Measurements from ENCODE around the gene PTGFRN. TPM values are rescaled to one million over a fixed set of nuclear protein-coding genes. Genes with fewer than 3 reads are reported as not detected.
A peak's percentile ranks its signal among the peaks of the same experiment; 100 is the strongest.

PTGFRN gene
- total and polyA plus RNA-seq, 7 donors = 0.79 to 8.1 (median 2.3) TPM

GRCh38 chr1:116908266-116908665, 1.4 kb upstream of the PTGFRN start:
- WGBS, 3 donors = 97 to 98% (median 98%) methylated on average over 9 of the region's 9 CpGs
- H3K27ac ChIP-seq = no peak overlapping the region
- H3K9me3 ChIP-seq = no peaks in the 10 kb centered on the region
- peaks cover 0 to 46% (median 0%) of the 10 kb centered on the region in 3 donors for H3K27me3 ChIP-seq (ENCODE audit: insufficient read depth in 3 of 3, low read length in 2 of 3)
- H3K4me1 ChIP-seq = no peaks in the 10 kb centered on the region
- ATAC-seq (no peak), DNase-seq (no peak)
- intact Hi-C loops (cut with DNase I) = no loop called here
- no peak for TF ChIP-seq CTCF (IDR thresholded peaks at IDR 0.05)
- no peaks in the 10 kb centered on the region for H3K36me3 ChIP-seq (ENCODE audit: insufficient read depth in 1 of 2, low read depth in 1 of 2)
- no peak overlapping the region for H3K4me3 ChIP-seq

GRCh38 chr1:116908820-116909511, 750 bp upstream of the PTGFRN start:
- intact Hi-C loops (cut with DNase I) = no loop called here
- Histone ChIP-seq H3K9me3 (no peaks in the 10 kb centered on the region), H3K27ac (no peak overlapping the region), H3K36me3 (ENCODE audit: insufficient read depth in 1 of 2, low read depth in 1 of 2) (no peaks in the 10 kb centered on the region), H3K4me1 (no peaks in the 10 kb centered on the region), H3K4me3 (peak overlapping the region; percentile 72), H3K27me3 (ENCODE audit: insufficient read depth in 3 of 3, low read length in 2 of 3) (peaks cover 0 to 50% (median 0%) of the 10 kb centered on the region in 3 donors)
- WGBS, 3 donors = 80 to 86% (median 83%) methylated on average over 13 of the region's 13 CpGs
- DNase-seq (no peak), ATAC-seq (peak in 2 of 4 donors; percentile 14 to 18)
- TF ChIP-seq CTCF (IDR thresholded peaks at IDR 0.05) = no peak

GRCh38 chr1:116910379-116911187, 867 bp downstream of the PTGFRN start:
- intact Hi-C loops (cut with DNase I) = no loop called here
- Histone ChIP-seq H3K36me3 (ENCODE audit: insufficient read depth in 1 of 2, low read depth in 1 of 2) (no peaks in the 10 kb centered on the region), H3K4me3 (peak overlapping the region; percentile 72), H3K4me1 (no peaks in the 10 kb centered on the region), H3K27ac (no peak overlapping the region), H3K9me3 (no peaks in the 10 kb centered on the region), H3K27me3 (ENCODE audit: insufficient read depth in 3 of 3, low read length in 2 of 3) (peaks cover 0 to 58% (median 0%) of the 10 kb centered on the region in 3 donors)
- no peak for TF ChIP-seq CTCF (IDR thresholded peaks at IDR 0.05)
- 4 to 7% (median 5%) methylated on average over 48 to 64 of the region's 64 CpGs for WGBS, 3 donors
- ATAC-seq (peak in 3 of 4 donors; percentile 3 to 43 (median 34)), DNase-seq (peak; percentile 45 to 63)

GRCh38 chr1:116911188-116911553, 1.5 kb downstream of the PTGFRN start:
- intact Hi-C loops (cut with DNase I) = no loop called here
- no peaks in the 10 kb centered on the region for H3K9me3 ChIP-seq
- H3K36me3 ChIP-seq (ENCODE audit: insufficient read depth in 1 of 2, low read depth in 1 of 2) = no peaks in the 10 kb centered on the region
- 66 to 77% (median 69%) methylated on average over 6 of the region's 6 CpGs for WGBS, 3 donors
- peaks cover 0 to 58% (median 0%) of the 10 kb centered on the region in 3 donors for H3K27me3 ChIP-seq (ENCODE audit: insufficient read depth in 3 of 3, low read length in 2 of 3)
- no peak overlapping the region for H3K27ac ChIP-seq
- DNase-seq = no peak
- TF ChIP-seq CTCF (IDR thresholded peaks at IDR 0.05) = no peak
- H3K4me1 ChIP-seq = no peaks in the 10 kb centered on the region
- ATAC-seq = no peak
- H3K4me3 ChIP-seq = peak overlapping the region; percentile 72

Measured in psoas muscle (tissue), 8 donors.